Peyer's patch (tissue), 4 donors: ENCODE results near the gene PTGFRN.

Experiments used
- POLR2A ChIP-seq, 2 donors: fragments of 450-650 bp; IDR thresholded peaks; one replicate each; pipeline ENCODE4 v1.5.1; 2017; ENCODE audit warnings: antibody characterized with exemption in 2 of 2, mild to moderate bottlenecking in 2 of 2, moderate library complexity in 2 of 2
- TF ChIP-seq, protein P1 (sequence below), 6 experiments: fragments of 450-650 bp in 4 of 6; fragments of 200-600 bp in 2 of 6; sonication (generic) in 1 of 6; IDR thresholded peaks; one replicate each; pipeline ENCODE4 v1.5.1; 2017 to 2019; ENCODE audit warnings: antibody characterized with exemption in 6 of 6, mild to moderate bottlenecking in 3 of 6, moderate library complexity in 1 of 6

DNA sequence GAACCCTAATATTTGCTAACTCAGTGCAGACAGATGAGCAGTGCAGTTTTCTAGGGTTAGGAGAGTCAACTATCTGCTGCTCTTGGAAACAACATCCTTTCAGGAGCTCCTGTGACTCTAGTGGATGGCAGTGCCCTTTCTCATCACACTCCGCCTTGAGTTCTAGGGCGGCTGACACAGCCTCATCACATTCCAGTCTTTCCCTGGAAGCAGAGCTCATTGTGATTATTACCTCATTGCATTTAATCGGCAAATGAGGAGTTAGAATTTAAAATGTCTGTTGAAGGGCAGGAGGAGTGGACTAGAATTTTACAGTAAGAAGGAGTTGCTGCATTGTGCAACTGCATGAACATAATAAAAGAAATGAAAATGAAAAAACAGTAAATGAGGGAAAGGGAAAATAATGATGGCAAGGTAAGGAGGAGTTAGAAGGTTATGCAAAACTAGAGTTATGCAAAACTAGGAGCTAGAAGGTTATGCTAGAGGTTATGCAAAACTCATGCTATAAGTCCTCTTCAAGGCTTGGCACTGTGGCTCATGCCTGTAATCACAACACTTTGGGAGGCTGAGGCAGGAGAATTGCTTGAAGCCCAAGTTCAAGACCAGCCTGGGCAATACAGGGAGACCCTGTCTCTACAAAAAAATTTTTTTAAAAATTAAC lies 6.9 kb upstream of the PTGFRN start:
- TF ChIP-seq, protein P1, sequence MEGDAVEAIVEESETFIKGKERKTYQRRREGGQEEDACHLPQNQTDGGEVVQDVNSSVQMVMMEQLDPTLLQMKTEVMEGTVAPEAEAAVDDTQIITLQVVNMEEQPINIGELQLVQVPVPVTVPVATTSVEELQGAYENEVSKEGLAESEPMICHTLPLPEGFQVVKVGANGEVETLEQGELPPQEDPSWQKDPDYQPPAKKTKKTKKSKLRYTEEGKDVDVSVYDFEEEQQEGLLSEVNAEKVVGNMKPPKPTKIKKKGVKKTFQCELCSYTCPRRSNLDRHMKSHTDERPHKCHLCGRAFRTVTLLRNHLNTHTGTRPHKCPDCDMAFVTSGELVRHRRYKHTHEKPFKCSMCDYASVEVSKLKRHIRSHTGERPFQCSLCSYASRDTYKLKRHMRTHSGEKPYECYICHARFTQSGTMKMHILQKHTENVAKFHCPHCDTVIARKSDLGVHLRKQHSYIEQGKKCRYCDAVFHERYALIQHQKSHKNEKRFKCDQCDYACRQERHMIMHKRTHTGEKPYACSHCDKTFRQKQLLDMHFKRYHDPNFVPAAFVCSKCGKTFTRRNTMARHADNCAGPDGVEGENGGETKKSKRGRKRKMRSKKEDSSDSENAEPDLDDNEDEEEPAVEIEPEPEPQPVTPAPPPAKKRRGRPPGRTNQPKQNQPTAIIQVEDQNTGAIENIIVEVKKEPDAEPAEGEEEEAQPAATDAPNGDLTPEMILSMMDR (IDR thresholded peaks at IDR 0.05): no peak
- TF ChIP-seq POLR2A (IDR thresholded peaks at IDR 0.05): no peak
